ENCODE data around the gene VIT. TPM values are rescaled to one million over a fixed set of nuclear protein-coding genes. Genes with fewer than 3 reads are reported as not detected.
A peak's percentile ranks its signal among the peaks of the same experiment; 100 is the strongest.

Gene VIT
- polyA plus RNA-seq, 3 donors: not detected

DNA sequence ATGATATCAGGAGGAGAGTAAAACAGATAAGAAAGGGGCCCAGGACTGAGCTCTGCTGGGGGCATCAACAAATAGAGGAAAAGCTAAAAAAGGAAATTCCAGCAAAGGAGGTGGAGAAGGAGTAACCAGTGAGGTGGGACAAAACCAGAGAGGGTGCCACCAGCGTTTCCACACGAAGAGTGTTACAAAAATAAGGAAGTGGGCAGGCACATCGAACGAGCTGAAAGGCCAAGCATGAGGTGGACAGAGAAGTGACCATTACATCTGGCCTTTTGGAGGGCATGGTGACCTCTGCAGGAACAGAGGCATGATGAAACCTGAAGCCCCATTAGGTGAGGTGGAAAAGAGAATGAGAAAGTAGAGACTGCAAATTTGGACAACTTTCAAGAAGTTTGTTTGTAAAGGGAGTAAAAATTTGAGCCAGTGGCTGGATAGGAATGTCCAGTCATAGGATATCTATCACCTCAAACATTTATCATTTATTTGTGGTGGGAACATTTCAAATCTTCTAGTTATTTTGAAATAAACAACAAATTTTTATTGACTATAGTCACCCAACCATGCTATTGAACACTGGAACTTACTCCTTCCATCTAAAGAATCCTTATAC is 18.4 kb upstream of the VIT start:
- Histone ChIP-seq H3K4me2 (replicated peaks; ENCODE audit: extremely low read depth, low read length, poor library complexity, severe bottlenecking) (peak overlapping the region; percentile 48), H3K4me1 (ENCODE audit: control insufficient read depth in 1 of 2, insufficient read depth in 2 of 2, low read length in 2 of 2) (peaks cover 14 to 18% of the 10 kb centered on the region in 2 donors), H3K27ac (ENCODE audit: low read depth in 1 of 2, low read length in 2 of 2) (peak overlapping the region in 1 of 2 donors; percentile 57), H3K27me3 (ENCODE audit: control insufficient read depth in 2 of 2, insufficient read depth in 2 of 2, low read length in 2 of 2) (no peaks in the 10 kb centered on the region), H3K9me3 (replicated peaks in 1 of 2; ENCODE audit: control insufficient read depth in 1 of 2, insufficient read depth in 1 of 2, low read length in 2 of 2) (no peaks in the 10 kb centered on the region), H4K20me1 (ENCODE audit: insufficient read depth, low read length) (no peaks in the 10 kb centered on the region), H3K9ac (ENCODE audit: insufficient read depth, low read length, poor library complexity, severe bottlenecking) (no peak overlapping the region), H3K36me3 (replicated peaks in 1 of 2; ENCODE audit: control insufficient read depth in 1 of 2, insufficient read depth in 2 of 2, low read length in 2 of 2) (no peaks in the 10 kb centered on the region), H2AFZ (ENCODE audit: insufficient read depth, low read depth, low read length, poor library complexity, severe bottlenecking) (no peak overlapping the region), H3K79me2 (ENCODE audit: insufficient read depth, low read length) (no peaks in the 10 kb centered on the region), H3K4me3 (replicated peaks in 1 of 3; ENCODE audit: low read depth in 2 of 3, low read length in 3 of 3) (peak overlapping the region in 1 of 3 experiments; percentile 21)
- peaks cover 0 to 3% (median 2%) of the 10 kb centered on the region in 3 donors for H3K27me3 Mint-ChIP-seq (ENCODE audit: low read depth in 3 of 3)
- 2% methylated on average over 4 of the region's 4 CpGs for WGBS (ENCODE audit: insufficient coverage)
- H3K4me1 Mint-ChIP-seq: peaks cover 18% of the 10 kb centered on the region
- peak; percentile 23 to 66 (median 27) for DNase-seq
- peak overlapping the region in 1 of 2 donors; percentile 71 for H3K4me3 Mint-ChIP-seq
- peaks cover 0 to 14% (median 8%) of the 10 kb centered on the region in 7 donors for H3K9me3 Mint-ChIP-seq
- peaks cover 0 to 4% of the 10 kb centered on the region in 2 donors for H3K36me3 Mint-ChIP-seq
- peak overlapping the region in 6 of 7 donors; percentile 59 to 84 (median 80) for H3K27ac Mint-ChIP-seq
- no peak for TF ChIP-seq CTCF (IDR thresholded peaks at IDR 0.05)
- intact Hi-C loops (cut with micrococcal nuclease): no loop called here

- Mint-ChIP-seq H3K9me3 (peaks cover 3 to 18% (median 8%) of the 10 kb centered on the region in 7 donors), H3K4me1 (peaks cover 18% of the 10 kb centered on the region)
- no peak overlapping the region for H2AFZ ChIP-seq (ENCODE audit: insufficient read depth, low read depth, low read length, poor library complexity, severe bottlenecking)
Observed at GRCh38 chr2:36678856-36679255, 17.7 kb upstream of the VIT start.

More at GRCh38 chr2:36678856-36679255, 17.7 kb upstream of the VIT start:
- H3K27ac Mint-ChIP-seq: no peak overlapping the region
- WGBS (ENCODE audit: insufficient coverage): no CpG with 5 or more reads among the region's 1 CpG
- intact Hi-C loops (cut with micrococcal nuclease): no loop called here
- H3K4me3 Mint-ChIP-seq: no peak overlapping the region
- H3K27ac ChIP-seq (ENCODE audit: low read depth in 1 of 2, low read length in 2 of 2): no peak overlapping the region
- no peaks in the 10 kb centered on the region for H3K9me3 ChIP-seq (replicated peaks in 1 of 2; ENCODE audit: control insufficient read depth in 1 of 2, insufficient read depth in 1 of 2, low read length in 2 of 2)
- H3K36me3 ChIP-seq (replicated peaks in 1 of 2; ENCODE audit: control insufficient read depth in 1 of 2, insufficient read depth in 2 of 2, low read length in 2 of 2): no peaks in the 10 kb centered on the region
- TF ChIP-seq CTCF (IDR thresholded peaks at IDR 0.05): no peak
- H3K4me3 ChIP-seq (replicated peaks in 1 of 3; ENCODE audit: low read depth in 2 of 3, low read length in 3 of 3): no peak overlapping the region
- no peaks in the 10 kb centered on the region for H4K20me1 ChIP-seq (ENCODE audit: insufficient read depth, low read length)
- H3K27me3 Mint-ChIP-seq (ENCODE audit: low read depth in 3 of 3): peaks cover 0 to 3% (median 2%) of the 10 kb centered on the region in 3 donors
- peaks cover 0 to 4% of the 10 kb centered on the region in 2 donors for H3K36me3 Mint-ChIP-seq
- no peaks in the 10 kb centered on the region for H3K27me3 ChIP-seq (ENCODE audit: control insufficient read depth in 2 of 2, insufficient read depth in 2 of 2, low read length in 2 of 2)
- H3K4me1 ChIP-seq (ENCODE audit: control insufficient read depth in 1 of 2, insufficient read depth in 2 of 2, low read length in 2 of 2): peaks cover 14 to 18% of the 10 kb centered on the region in 2 donors
- no peak overlapping the region for H3K4me2 ChIP-seq (replicated peaks; ENCODE audit: extremely low read depth, low read length, poor library complexity, severe bottlenecking)
- no peaks in the 10 kb centered on the region for H3K79me2 ChIP-seq (ENCODE audit: insufficient read depth, low read length)
- no peak for DNase-seq
- no peak overlapping the region for H3K9ac ChIP-seq (ENCODE audit: insufficient read depth, low read length, poor library complexity, severe bottlenecking)
